ENCODE data around the gene CNTN1.

The CNTN1 gene

GRCh38 chr12:40784102-40784501 lies 91.9 kb downstream of the CNTN1 start:
- no peak for DNase-seq

GRCh38 chr12:40788276-40788675 lies 96.0 kb downstream of the CNTN1 start:
- DNase-seq, result no peak

GRCh38 chr12:40792792-40793386 lies 100.7 kb downstream of the CNTN1 start:
- no peak for DNase-seq

GRCh38 chr12:40793471-40793870 lies 101.2 kb downstream of the CNTN1 start:
- no peak for DNase-seq

- no peak for DNase-seq
Measured at GRCh38 chr12:40794087-40794486, 101.8 kb downstream of the CNTN1 start.

DNA sequence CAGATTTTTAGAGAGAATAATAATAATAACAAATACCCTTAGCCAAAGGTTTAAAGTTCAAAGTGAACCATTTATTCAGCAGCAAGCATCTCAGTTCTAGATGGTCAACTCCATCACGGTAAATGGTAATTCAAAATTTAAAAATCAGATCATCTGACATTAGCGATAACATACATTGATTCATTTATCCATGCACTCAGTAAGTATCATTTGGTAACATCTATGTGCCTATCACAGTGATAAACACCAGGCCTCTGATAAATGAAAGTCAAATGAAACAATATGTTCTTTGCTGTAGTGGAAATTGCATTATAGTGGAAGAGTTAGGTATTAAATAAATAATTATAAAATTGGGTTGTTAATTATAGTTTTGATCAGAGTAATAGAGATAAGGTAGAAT lies 108.8 kb downstream of the CNTN1 start:
- no peak for DNase-seq

GRCh38 chr12:40801861-40802260 lies 109.6 kb downstream of the CNTN1 start:
- DNase-seq, result no peak

DNA sequence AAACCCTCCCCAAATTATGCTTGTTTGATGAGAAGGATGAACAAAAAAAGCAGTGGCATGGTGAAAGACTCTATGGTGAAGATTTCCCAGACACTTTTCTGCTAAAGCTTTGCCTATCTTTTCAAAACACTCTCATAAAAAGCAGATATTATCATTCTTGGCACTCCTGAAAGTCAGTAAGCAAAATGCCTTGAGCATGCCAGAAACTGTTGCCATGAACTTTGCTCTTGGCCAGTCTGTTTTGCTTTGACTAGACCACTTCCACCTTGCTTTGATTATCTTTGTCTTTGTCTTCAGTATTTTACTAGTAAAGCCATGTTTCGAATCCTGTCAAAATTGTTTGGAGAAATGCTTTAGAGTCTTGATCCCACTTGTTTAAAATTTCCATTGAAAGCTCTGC lies 110.4 kb downstream of the CNTN1 start:
- DNase-seq, result no peak

- DNase-seq, result no peak
Measured at GRCh38 chr12:40819436-40820108, 127.3 kb downstream of the CNTN1 start.

DNA sequence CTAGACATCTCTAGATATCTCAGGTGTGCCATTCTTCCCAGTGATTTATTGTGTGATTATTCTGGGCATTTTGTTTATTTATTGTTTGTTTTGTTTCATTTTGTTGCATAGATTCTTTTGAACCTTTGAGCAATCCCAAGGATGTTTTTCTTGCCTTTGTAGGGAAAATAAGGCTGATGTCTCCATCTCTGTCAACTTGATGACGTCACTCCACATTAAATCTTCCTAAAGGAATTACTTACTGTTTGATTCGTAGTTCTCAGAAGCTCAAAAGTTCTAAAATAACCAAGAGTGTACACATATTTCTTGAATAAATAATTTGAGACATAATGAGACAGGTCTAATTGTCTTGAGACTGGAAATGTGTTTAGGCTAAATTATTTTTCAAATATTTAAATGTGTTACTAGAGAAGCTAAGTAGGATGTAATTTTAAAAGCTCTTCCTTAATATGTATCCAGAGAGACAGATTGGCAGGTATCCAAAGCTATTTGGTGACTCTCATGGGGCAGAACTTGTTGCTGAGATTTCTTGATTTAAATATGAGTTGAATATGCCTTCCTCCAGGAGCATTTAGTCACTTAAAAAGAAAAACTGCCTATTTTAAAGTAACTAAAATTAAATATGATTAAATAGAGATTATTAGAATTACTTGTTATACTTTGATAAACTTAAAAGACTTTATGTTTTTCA lies 128.7 kb downstream of the CNTN1 start:
- DNase-seq, result no peak

DNA sequence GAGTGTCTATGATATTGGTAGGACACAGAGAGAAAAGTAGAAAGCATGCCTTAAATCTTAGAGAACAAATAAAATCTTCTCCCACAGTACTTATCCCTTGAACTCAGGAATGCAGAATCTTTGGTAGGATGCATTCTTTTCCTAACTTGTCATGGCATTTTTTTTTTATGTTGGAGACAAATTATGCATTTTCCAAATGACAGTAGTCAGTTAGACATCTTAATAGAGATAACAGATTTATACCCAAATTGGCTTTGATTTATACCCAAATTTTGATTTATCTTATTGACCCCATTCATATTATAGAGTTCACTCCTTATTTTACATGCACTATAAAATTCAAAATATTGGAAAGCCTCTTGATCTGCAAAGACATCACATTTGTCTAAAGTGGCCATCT lies 132.9 kb downstream of the CNTN1 start:
- DNase-seq, result no peak

DNA sequence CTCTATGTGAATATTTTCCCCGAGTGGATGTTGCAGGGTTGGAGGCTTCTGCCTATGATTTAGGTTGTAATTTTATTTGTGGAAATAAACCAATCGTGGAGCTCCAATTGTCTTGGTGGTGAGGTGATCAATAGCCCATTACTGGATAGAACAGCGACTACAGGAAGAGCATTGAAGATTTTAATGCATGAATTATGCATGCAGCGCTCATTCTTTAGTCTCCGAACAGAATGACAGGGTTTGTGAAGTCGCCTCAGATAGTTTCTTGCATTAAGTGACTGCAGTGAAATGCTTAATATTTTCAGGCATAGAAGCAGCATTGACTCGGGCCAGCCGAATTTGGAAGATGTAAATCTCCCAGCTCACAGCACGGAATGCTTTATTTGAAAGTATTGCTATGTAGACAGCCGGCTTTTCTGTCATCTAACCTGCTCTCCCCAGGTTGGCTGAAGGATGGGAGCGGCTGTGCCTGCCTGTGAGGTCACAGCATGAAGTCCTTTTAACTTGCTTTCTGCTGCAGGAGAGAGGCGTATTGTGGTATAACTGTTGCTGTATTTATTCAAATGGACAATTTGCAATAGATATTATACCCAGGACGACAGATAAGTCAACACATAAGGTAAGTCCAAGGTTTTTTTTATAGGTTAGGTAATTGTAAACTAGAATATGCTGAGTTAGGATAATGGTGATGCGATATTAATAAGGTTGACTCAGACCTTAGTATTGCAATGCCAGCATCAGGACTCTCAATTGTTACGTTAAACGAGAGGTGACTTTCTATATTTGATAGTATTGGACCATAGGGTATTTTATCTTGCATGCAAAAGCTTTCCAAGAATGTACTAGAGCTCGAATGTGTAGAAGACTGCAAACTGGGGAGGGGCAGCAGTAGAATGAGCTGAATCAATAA lies 135.7 kb downstream of the CNTN1 start:
- DNase-seq, result no peak

GRCh38 chr12:40828593-40828990 lies 136.4 kb downstream of the CNTN1 start:
- no peak for DNase-seq

GRCh38 chr12:40829738-40830144 lies 137.5 kb downstream of the CNTN1 start:
- no peak for DNase-seq

- no peak for DNase-seq
Measured at GRCh38 chr12:40831916-40832315, 139.7 kb downstream of the CNTN1 start.

DNA sequence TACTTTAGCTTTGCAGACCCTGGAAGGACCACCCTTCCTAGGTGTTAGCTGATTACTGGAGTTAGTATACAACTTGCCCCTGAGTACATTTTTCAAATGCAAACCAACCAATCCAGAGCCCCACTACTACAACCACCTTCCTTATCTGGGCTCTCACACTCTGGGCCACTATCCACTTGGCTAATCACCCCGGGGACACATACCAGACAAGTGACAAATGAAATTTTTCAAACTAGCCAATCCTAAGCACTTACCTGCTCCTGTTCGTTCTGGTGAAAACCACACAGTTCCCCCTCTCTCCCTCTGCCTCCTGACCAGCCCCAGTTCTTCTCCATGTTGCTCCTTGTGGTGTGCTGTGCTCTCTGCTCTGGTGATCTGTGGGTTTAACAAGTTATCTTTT lies 140.4 kb downstream of the CNTN1 start:
- DNase-seq, result no peak

DNA sequence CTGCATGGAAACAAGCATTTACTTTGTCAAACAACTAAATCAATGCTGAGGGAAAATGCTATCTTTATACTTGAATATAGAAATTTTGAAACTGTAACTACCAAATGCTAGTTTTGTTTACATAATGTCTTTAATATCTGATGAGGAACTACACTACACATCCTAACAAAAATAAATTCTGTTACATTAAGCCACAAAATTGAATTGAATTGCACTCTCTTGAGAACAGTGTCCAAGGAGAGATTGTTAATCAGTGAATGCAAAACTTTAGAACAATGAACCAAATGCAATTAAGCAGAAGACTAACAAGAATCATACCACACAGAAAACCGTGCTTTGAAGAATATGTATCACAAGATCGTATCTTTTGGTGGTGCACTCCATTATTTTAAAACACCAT lies 141.6 kb downstream of the CNTN1 start:
- no peak for DNase-seq

DNA sequence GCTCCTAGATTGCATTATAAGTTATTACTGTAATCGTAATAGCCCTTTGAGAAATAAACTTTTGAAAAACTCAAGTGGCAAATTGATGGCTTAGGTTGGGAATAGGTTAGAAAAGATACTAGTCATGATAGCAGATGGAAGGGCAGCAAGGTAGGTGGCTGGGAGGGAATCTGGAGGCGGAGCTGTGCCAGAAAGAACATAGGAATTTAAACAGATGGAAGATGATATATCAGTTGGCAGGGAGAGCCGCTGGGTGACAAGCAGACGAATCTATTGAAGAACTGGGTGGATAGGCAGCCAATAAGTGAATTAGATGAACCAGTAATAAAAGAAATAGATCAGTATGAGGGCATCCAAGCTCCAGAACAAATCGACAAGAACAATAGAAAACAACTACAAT lies 142.1 kb downstream of the CNTN1 start:
- DNase-seq, result no peak

- no peak for DNase-seq
Measured at GRCh38 chr12:40837891-40838429, 145.7 kb downstream of the CNTN1 start.

GRCh38 chr12:40843495-40843894 lies 151.3 kb downstream of the CNTN1 start:
- no peak for DNase-seq

GRCh38 chr12:40853221-40853620 lies 161.0 kb downstream of the CNTN1 start:
- no peak for DNase-seq

DNA sequence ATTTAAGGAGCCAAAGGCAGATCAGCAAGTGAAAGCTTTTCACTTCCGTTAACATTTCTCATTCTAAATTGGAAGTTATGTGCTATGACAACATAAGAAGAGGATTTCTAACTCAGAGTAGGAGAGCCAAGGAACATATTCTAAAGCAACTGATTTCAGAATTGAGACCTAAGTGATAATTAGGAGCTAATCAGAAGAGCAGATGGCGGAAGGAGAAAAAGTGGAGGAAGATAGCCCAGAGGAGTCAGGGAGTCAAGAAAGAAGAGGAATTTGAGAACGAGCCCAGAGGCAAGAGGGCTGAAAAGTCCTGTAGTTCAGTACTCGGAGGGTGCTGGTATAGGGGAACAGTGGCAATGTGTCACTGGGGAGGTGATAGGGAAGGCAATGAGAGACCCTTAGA lies 162.4 kb downstream of the CNTN1 start:
- no peak for DNase-seq

DNA sequence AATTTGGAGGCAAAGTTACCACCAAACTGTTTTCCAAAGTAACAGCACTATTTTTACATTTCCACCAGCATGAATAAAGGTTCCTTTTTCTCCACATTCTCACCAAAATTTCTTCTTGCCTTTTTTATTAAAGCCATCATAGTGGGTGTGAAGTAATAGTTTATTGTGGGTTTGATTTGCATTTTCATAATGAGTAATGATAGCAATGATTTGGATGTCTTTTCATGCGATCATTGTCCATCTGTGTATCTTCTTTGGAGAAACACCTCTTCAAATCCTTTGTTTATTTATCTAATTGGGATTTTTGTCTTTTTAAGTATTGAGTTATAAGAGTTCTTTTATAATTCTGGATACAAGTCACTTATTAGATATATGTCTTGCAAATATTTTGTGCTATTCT lies 172.7 kb downstream of the CNTN1 start:
- no peak for DNase-seq

Measured in activated naive CD4-positive, alpha-beta T cell treated with anti-CD3 and anti-CD28 coated beads, Interleukin-2, amount 50 U/mL, for 16 hours (primary cell).